MG63 (cell line): ENCODE measurements around the gene JMJD7. TPM values are rescaled to one million over a fixed set of nuclear protein-coding genes. Genes with fewer than 3 reads are reported as not detected.

Experiments
- total RNA-seq: library from RNA; depleted of rRNA; stranded (reverse); fragments of >200 nt; shearing (Covaris generic); gene quantifications from 2 replicates; pipeline ENCODE4 v1.2.3, GENCODE V29; 2014; ENCODE audit warnings: low replicate concordance; rRNA removed

JMJD7 gene
- total RNA-seq, 1 experiment from 2014 or later = 7.6 TPM

Other genes starting within 250 kb of the JMJD7 start
- 10.4 and 12.8 TPM in 2 replicates for gene MGA, start 167.7 kb upstream of the JMJD7 start, total RNA-seq
- gene MAPKBP1, start 53.6 kb upstream of the JMJD7 start, total RNA-seq = 2.5 and 2.9 TPM in 2 replicates
- gene PLA2G4B, start 10.8 kb downstream of the JMJD7 start, total RNA-seq = 0.20 TPM in 1 of 2 replicates, not detected in the other
- gene SPTBN5, start 66.0 kb downstream of the JMJD7 start, total RNA-seq = 2.4 and 3.4 TPM in 2 replicates
- gene EHD4, start 144.5 kb downstream of the JMJD7 start, total RNA-seq = 10.7 and 15.9 TPM in 2 replicates
- not detected in 2 replicates for gene PLA2G4E, start 192.9 kb downstream of the JMJD7 start, total RNA-seq